Stimulated activated CD4-positive, alpha-beta T cell treated with anti-CD3 and anti-CD28 coated beads, Interleukin-4, amount 100 ng/mL, for 24 hours (primary cell): ENCODE data around the gene SLCO2A1.

Experiments
- DNase-seq: peaks from one replicate; pipeline ENCODE4 v3.0.0-alpha.2; 2020

SLCO2A1 gene

GRCh38 chr3:133977568-133977967 lies 52.2 kb downstream of the SLCO2A1 start:
- no peak for DNase-seq

- DNase-seq, result no peak
These were observed 56.3 kb downstream of the SLCO2A1 start for GRCh38 chr3:133973249-133973980.

GRCh38 chr3:133972156-133972555 lies 57.6 kb downstream of the SLCO2A1 start:
- no peak for DNase-seq

- no peak for DNase-seq
These were observed 58.8 kb downstream of the SLCO2A1 start for GRCh38 chr3:133970916-133971315.

- DNase-seq, result no peak
These were observed 59.4 kb downstream of the SLCO2A1 start for GRCh38 chr3:133970339-133970738.

GRCh38 chr3:133967992-133968892 lies 61.5 kb downstream of the SLCO2A1 start:
- no peak for DNase-seq

GRCh38 chr3:133966954-133967353 lies 62.8 kb downstream of the SLCO2A1 start:
- no peak for DNase-seq

- DNase-seq, result no peak
These were observed 63.8 kb downstream of the SLCO2A1 start for GRCh38 chr3:133965906-133966305.

GRCh38 chr3:133965013-133965570 lies 64.6 kb downstream of the SLCO2A1 start:
- no peak for DNase-seq

- DNase-seq, result no peak
These were observed 65.2 kb downstream of the SLCO2A1 start for GRCh38 chr3:133964547-133964946.

- no peak for DNase-seq
These were observed 65.9 kb downstream of the SLCO2A1 start for GRCh38 chr3:133963657-133964396.

- no peak for DNase-seq
These were observed 66.9 kb downstream of the SLCO2A1 start for GRCh38 chr3:133962849-133963248.

GRCh38 chr3:133958071-133958805 lies 71.5 kb downstream of the SLCO2A1 start:
- no peak for DNase-seq

GRCh38 chr3:133956982-133957381 lies 72.7 kb downstream of the SLCO2A1 start:
- DNase-seq, result no peak

GRCh38 chr3:133956353-133956752 lies 73.4 kb downstream of the SLCO2A1 start:
- no peak for DNase-seq

GRCh38 chr3:133955892-133956291 lies 73.8 kb downstream of the SLCO2A1 start:
- no peak for DNase-seq

GRCh38 chr3:133954717-133955360 lies 74.9 kb downstream of the SLCO2A1 start:
- DNase-seq, result no peak

GRCh38 chr3:133953297-133953696 lies 76.4 kb downstream of the SLCO2A1 start:
- DNase-seq, result no peak

GRCh38 chr3:133949438-133949837 lies 80.3 kb downstream of the SLCO2A1 start:
- no peak for DNase-seq

GRCh38 chr3:133948996-133949395 lies 80.7 kb downstream of the SLCO2A1 start:
- no peak for DNase-seq

- no peak for DNase-seq
These were observed 81.5 kb downstream of the SLCO2A1 start for GRCh38 chr3:133948131-133948810.
